Caco-2 (cell line): ENCODE data around the gene RASSF8. TPM values are rescaled to one million over a fixed set of nuclear protein-coding genes. Genes with fewer than 3 reads are reported as not detected.
A peak's percentile ranks its signal among the peaks of the same experiment; 100 is the strongest.

Source experiments
- BruUV-seq: library from RNA; stranded (reverse); fragments of 400-500 nt; replicated peaks from 2 replicates; lab custom pipeline; 2021; lab: Mats Ljungman, UMichigan
- CTCF ChIA-PET: fragments of 300-600 bp; sonication (Branson Sonifier 250); formaldehyde crosslinking; loops from one replicate; lab custom pipeline; 2022; ENCODE audit warnings: antibody characterized with exemption; lab: Charles Lee
- POLR2A ChIA-PET: fragments of 300-600 bp; sonication (Branson Sonifier 250); formaldehyde crosslinking; loops from one replicate; lab custom pipeline; 2022; ENCODE audit warnings: antibody characterized with exemption; lab: Charles Lee
- DNase-seq, 2 experiments: peaks; one replicate each; pipeline versions ENCODE4 v3.0.0 to v3.0.0-alpha.2; 2020 to 2022
- H3K27me3 ChIP-seq: replicated peaks from 2 replicates; pipeline ENCODE4 v1.6.0; 2011; ENCODE audit warnings: low read length; ENCODE audit not compliant: control insufficient read depth, insufficient read depth
- H3K36me3 ChIP-seq: 2 replicates; pipeline ENCODE4 v1.5.1; 2011; ENCODE audit warnings: low read length; ENCODE audit not compliant: control insufficient read depth, insufficient read depth
- H3K4me1 ChIP-seq: fragments of 250-450 bp; sonication (Bioruptor Pico); 2 replicates; pipeline ENCODE4 v1.5.1; 2020; ENCODE audit warnings: mild to moderate bottlenecking
- H3K4me3 ChIP-seq: 2 replicates; pipeline ENCODE4 v1.5.1; 2011; ENCODE audit warnings: low read depth, mild to moderate bottlenecking, control low read depth, low read length
- H3K9me3 ChIP-seq: fragments of 250-450 bp; sonication (Bioruptor Pico); 2 replicates; pipeline ENCODE4 v1.5.1; 2020; ENCODE audit warnings: mild to moderate bottlenecking, moderate library complexity
- H3K27ac Mint-ChIP-seq: one replicate; pipeline ENCODE4 v1.8.0; 2022; ENCODE audit warnings: mixed read lengths; ENCODE audit not compliant: unreplicated experiment
- H3K27me3 Mint-ChIP-seq: one replicate; pipeline ENCODE4 v1.8.0; 2022; ENCODE audit warnings: mixed read lengths; ENCODE audit not compliant: insufficient read depth, unreplicated experiment
- H3K36me3 Mint-ChIP-seq: one replicate; pipeline ENCODE4 v1.8.0; 2022; ENCODE audit warnings: mild to moderate bottlenecking, mixed read lengths; ENCODE audit not compliant: insufficient read depth, unreplicated experiment
- H3K4me1 Mint-ChIP-seq: one replicate; pipeline ENCODE4 v1.8.0; 2022; ENCODE audit warnings: low read depth, mixed read lengths; ENCODE audit not compliant: unreplicated experiment
- H3K4me3 Mint-ChIP-seq: one replicate; pipeline ENCODE4 v1.8.0; 2022; ENCODE audit warnings: mild to moderate bottlenecking, moderate library complexity, mixed read lengths; ENCODE audit not compliant: unreplicated experiment
- H3K9me3 Mint-ChIP-seq: one replicate; pipeline ENCODE4 v1.8.0; 2022; ENCODE audit warnings: mixed read lengths; ENCODE audit not compliant: unreplicated experiment
- intact Hi-C: fragments of 100-400 bp; cut with micrococcal nuclease; formaldehyde crosslinking; loops from one replicate; pipeline ENCODE4 v1.10.0; 2022; ENCODE audit not compliant: unreplicated experiment
- total RNA-seq: library from RNA; stranded (reverse); gene quantifications from 2 replicates; pipeline ENCODE4 v1.2.3, GENCODE V29; 2022
- TF ChIP-seq, protein P1 (sequence below), 2 experiments: fragments of 200-600 bp in 1 of 2; IDR thresholded peaks; 1 replicate in 1 of 2; 2 replicates in 1 of 2; pipeline versions ENCODE4 v1.5.1 to v1.8.0; 2011 to 2022; ENCODE audit warnings: antibody characterized with exemption in 1 of 2, control low read depth in 1 of 2, inconsistent platforms in 1 of 2, low read depth in 1 of 2, low read length in 1 of 2, mild to moderate bottlenecking in 1 of 2, moderate library complexity in 1 of 2; ENCODE audit not compliant: insufficient read depth in 1 of 2, severe bottlenecking in 1 of 2, unreplicated experiment in 1 of 2

The RASSF8 gene
- total RNA-seq, 1 experiment from 2014 or later = 143 TPM

DNA sequence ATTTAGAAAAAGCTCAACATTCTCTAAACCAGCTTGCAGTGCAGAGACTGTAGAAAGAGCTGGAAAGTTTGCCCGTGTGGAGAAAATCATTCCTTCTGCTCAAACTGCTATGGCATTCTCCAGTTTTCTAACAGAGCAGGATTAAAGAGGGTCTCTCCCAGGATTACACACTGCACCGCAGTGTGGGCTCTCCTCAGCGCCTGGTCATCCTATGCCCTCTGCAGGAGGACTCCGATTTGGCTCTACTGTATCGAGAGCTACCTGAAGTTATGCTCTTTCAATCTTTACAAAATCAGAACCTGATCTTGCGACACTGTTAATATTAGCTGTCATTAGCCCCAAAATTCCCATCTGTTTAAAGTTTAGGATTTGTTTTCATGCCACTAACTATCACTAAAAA lies 133.3 kb downstream of the RASSF8 start:
- intact Hi-C loops = loop anchor here (1.0 to 10.0 kb wide), 7 partner anchors 22 to 793 kb away; no protein-coding TSS in a partner anchor
- no peaks in the 10 kb centered on the region for H3K9me3 ChIP-seq
- Mint-ChIP-seq H3K36me3 (peaks cover 7% of the 10 kb centered on the region), H3K4me1 (peaks cover 45% of the 10 kb centered on the region), H3K27me3 (no peaks in the 10 kb centered on the region), H3K9me3 (no peaks in the 10 kb centered on the region), H3K4me3 (peak overlapping the region; percentile 7), H3K27ac (peak overlapping the region; percentile 84)
- ChIA-PET CTCF (interaction anchor here (0.6 to 1.6 kb wide), 9 partner anchors 8 to 696 kb away, joined by 3 to 7 read pairs (median 3); no protein-coding TSS in a partner anchor), POLR2A (no interaction called here)
- peaks cover 61% of the 10 kb centered on the region for H3K4me1 ChIP-seq
- TF ChIP-seq, protein P1, sequence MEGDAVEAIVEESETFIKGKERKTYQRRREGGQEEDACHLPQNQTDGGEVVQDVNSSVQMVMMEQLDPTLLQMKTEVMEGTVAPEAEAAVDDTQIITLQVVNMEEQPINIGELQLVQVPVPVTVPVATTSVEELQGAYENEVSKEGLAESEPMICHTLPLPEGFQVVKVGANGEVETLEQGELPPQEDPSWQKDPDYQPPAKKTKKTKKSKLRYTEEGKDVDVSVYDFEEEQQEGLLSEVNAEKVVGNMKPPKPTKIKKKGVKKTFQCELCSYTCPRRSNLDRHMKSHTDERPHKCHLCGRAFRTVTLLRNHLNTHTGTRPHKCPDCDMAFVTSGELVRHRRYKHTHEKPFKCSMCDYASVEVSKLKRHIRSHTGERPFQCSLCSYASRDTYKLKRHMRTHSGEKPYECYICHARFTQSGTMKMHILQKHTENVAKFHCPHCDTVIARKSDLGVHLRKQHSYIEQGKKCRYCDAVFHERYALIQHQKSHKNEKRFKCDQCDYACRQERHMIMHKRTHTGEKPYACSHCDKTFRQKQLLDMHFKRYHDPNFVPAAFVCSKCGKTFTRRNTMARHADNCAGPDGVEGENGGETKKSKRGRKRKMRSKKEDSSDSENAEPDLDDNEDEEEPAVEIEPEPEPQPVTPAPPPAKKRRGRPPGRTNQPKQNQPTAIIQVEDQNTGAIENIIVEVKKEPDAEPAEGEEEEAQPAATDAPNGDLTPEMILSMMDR (IDR thresholded peaks at IDR 0.05; ENCODE audit: insufficient read depth in 1 of 2, low read depth in 1 of 2, low read length in 1 of 2, severe bottlenecking in 1 of 2, unreplicated experiment in 1 of 2) = peak; percentile 30 to 34
- peak in 1 of 2 experiments; percentile 42 for DNase-seq
- BruUV-seq = TSS peak; percentile 93
- H3K27me3 ChIP-seq = no peaks in the 10 kb centered on the region
- no peaks in the 10 kb centered on the region for H3K36me3 ChIP-seq
- H3K4me3 ChIP-seq = no peak overlapping the region

DNA sequence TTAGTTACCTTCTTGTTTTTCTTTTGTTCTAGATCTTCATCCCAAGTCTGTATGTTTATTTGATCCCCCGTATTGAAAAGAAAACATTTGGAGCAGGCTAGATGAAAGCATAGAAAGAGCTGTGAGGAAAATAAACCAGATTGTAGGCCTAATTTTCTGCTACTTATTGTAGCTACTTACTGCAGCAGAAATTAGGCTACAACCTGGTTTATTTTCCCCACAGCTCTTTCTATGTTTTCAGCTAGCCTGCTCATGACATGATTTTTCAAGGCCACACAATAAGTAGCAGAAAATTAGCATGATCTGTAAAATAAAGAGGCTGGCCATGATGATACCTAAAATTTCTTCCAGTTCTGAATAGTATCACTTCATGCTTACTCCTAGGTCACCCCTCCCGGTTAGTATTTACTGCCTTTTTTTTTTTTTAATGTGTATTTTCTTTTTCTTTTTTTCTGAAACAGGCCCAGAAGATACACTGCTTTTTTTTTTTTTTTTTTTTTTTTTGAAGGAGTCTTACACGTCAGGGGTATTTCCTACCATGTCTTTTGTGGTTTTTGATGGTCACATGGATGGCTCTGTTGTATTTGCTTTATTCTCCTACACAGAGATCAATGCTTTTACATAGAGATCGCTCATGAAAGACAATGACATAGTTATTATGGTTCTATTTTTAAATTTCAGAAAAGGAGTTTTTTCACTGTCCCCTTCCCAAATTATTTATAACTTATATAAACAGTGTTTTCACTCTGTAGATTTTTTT lies 134.0 kb downstream of the RASSF8 start:
- Histone ChIP-seq H3K27me3 (no peaks in the 10 kb centered on the region), H3K9me3 (no peaks in the 10 kb centered on the region), H3K36me3 (no peaks in the 10 kb centered on the region), H3K4me1 (peaks cover 68% of the 10 kb centered on the region), H3K4me3 (no peak overlapping the region)
- intact Hi-C loops = loop anchor here (2.0 to 10.0 kb wide), 3 partner anchors 130 to 792 kb away; no protein-coding TSS in a partner anchor
- Mint-ChIP-seq H3K27ac (peak overlapping the region; percentile 84), H3K9me3 (no peaks in the 10 kb centered on the region), H3K36me3 (peaks cover 7% of the 10 kb centered on the region), H3K4me1 (peaks cover 52% of the 10 kb centered on the region), H3K4me3 (no peak overlapping the region), H3K27me3 (no peaks in the 10 kb centered on the region)
- no peak for DNase-seq
- no TSS peak for BruUV-seq
- CTCF ChIA-PET = interaction anchor here (0.7 to 1.6 kb wide), 5 partner anchors 9 to 696 kb away, joined by 3 to 7 read pairs (median 5); no protein-coding TSS in a partner anchor
- TF ChIP-seq, protein P1 (IDR thresholded peaks at IDR 0.05; ENCODE audit: insufficient read depth in 1 of 2, low read depth in 1 of 2, low read length in 1 of 2, severe bottlenecking in 1 of 2, unreplicated experiment in 1 of 2) = no peak
- POLR2A ChIA-PET = no interaction called here

DNA sequence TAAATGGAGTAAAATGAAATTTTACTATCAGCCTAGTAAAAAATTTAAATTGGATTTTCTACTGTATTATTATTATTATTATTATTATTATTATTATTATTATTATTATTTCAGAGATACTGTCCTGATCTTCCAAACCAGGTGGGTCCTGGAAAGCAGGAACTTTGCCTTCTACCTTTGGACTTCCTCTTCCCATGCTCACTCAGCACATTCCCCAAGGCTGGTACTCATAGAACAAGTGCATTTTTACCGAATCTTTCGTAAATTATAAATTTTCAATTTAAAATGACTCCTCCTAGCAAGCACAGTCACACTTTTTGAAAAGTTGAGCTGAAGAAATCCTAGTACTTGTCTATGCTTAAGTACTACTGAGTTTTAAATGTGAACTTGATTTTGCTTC lies 136.7 kb downstream of the RASSF8 start:
- Mint-ChIP-seq H3K9me3 (no peaks in the 10 kb centered on the region), H3K27ac (no peak overlapping the region), H3K4me1 (peaks cover 45% of the 10 kb centered on the region), H3K4me3 (no peak overlapping the region), H3K27me3 (no peaks in the 10 kb centered on the region), H3K36me3 (peaks cover 7% of the 10 kb centered on the region)
- ChIA-PET POLR2A (no interaction called here), CTCF (interaction anchor here (0.6 kb wide), 1 partner anchor 179 kb away, joined by 3 read pairs; no protein-coding TSS in a partner anchor)
- no peak overlapping the region for H3K4me3 ChIP-seq
- DNase-seq = no peak
- H3K27me3 ChIP-seq = no peaks in the 10 kb centered on the region
- no TSS peak for BruUV-seq
- H3K36me3 ChIP-seq = no peaks in the 10 kb centered on the region
- H3K4me1 ChIP-seq = peaks cover 55% of the 10 kb centered on the region
- TF ChIP-seq, protein P1 (IDR thresholded peaks at IDR 0.05; ENCODE audit: insufficient read depth in 1 of 2, low read depth in 1 of 2, low read length in 1 of 2, severe bottlenecking in 1 of 2, unreplicated experiment in 1 of 2) = no peak
- no peaks in the 10 kb centered on the region for H3K9me3 ChIP-seq
- intact Hi-C loops = loop anchor here (5.0 to 10.0 kb wide), 3 partner anchors 92 to 790 kb away; no protein-coding TSS in a partner anchor
